GM18511 (cell line): ENCODE results near the gene NECAB2.

ENCODE experiments used
- ATAC-seq: cut with Tn5 transposase; IDR thresholded peaks from one replicate; pipeline ENCODE4 v1.9.1; 2021; ENCODE audit warnings: mild to moderate bottlenecking, moderate library complexity; ENCODE audit not compliant: unreplicated experiment

Gene NECAB2

DNA sequence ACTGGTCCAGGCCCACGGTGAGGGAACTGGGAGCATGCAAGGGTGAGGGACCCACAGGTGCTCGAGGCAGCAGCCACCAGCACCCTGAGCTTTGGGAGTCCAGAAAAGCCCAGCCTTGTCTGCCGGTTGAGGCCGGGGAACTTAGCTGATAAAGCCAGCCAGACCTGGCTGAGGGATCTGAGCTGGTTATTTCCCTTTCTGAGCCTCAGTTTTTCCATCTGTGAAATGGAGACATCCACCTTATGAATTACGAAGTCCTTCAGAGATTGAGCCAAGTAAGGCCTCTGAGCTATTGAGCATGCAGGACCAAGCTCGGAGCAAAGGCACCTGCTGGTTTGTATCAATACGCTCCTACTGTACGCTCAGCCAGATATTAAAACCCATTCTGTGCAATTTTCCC is 13.8 kb downstream of the NECAB2 start:
- no peak for ATAC-seq

DNA sequence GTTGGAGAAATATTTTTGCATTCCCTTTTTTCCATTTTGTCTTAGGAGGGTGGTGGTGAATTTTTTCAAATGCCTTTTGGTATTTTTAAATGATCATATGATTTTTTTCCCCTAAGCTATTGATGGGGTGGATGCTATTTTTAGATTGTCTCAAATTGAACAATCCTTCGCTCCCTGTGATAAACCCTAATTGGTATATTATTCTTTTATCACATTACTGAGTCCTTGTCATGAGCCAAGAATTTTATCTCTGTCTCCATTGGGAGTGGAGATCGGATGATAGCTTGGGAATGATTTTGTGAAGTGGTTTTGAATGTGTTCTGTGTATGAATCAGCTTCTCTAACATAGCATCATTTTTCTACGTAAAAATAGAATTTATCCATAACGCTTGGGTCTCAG is 15.4 kb downstream of the NECAB2 start:
- no peak for ATAC-seq

DNA sequence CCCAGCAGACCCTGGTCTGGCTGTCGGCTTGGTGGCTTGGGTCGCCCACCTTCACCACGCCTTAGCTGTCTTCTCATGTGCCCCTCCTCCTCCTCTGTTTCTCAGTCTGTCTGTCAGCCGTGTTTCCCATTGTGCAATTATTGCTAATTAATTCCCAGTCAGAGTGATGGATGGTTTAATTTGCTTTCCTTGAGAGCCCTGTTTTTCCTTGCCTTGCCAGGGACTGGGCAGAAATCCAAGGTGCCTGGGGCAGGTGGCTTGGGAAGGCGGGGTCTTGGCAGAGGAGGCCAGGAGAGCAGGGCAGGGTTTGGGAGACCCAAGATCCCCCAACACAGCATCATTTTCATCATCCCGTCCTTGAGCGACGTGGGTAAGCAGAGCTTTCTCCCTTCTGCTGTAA is 21.3 kb downstream of the NECAB2 start:
- no peak for ATAC-seq

DNA sequence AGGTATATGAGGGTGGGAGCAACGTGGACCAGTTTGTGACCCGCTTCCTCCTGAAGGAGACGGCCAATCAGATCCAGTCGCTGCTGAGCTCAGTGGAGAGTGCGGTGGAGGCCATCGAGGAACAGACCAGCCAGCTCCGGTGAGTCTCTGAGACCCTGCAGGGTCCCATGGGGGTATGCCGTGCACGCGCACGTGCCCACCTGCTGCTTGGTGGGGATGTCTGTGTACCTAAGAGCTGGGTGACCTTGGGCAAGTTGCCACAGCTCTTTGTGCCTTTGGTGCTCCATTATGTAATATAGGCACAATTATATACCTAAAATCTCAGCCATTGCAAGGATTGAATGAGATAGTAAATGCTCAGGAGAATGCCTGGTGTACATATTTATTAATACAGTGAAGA is 22.4 kb downstream of the NECAB2 start:
- ATAC-seq: no peak

DNA sequence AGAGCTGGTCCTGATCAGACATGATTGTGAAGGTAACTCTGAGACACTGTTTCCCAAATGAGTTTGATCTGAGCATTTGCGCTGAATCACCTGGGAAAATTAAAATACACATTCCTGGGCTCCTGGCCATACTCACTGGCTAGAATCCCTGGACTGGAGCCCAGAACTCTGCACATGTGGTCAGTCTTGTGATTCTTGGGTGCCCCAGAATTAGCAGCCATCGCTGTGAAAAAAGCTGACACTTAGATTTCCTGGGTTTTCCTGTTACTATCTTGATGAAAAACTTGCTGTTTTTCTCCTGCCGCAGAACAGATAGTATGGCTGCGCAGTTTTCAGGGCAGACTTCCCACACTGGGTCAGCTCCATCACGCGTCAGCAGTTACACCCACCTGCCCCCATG is 24.6 kb downstream of the NECAB2 start:
- ATAC-seq: no peak

DNA sequence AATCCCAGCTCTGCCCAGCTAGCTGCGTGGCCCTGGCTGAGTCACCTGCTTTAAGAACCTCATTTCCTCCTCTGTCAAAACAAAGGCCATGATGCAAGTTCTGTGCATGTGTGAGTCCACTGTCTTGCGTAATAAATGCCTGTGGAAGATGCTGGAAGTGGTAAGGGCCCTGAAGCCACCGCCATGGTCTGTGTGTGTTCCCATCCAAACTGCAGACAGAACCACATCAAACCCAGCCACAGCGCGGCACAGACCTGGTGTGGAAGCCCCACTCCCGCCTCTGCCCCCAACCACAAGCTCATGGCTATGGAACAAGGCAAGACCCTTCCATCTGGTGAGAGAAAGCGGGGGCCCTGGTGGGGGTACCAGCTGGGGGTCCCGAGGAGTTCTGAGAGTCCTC is 26.0 kb downstream of the NECAB2 start:
- no peak for ATAC-seq

DNA sequence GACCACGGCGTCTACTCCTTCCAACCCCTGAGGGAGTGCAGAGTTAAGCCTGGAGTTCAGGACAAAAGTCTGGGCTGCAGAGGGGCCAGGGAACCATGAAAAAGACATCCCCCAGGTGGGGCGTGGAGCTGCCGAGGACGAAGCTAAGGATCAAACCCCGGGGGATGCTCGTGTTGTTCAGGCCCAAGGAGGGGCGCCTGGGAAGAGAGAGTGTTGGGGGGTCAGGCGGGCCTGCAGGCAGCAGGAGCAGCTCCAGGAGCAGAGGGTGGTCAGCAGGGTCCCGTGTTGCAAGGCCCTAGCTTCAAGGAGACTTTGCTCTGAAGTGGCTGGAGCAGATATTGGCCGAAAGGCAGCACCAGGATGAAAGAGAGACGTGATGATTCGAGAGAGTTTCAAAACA is 26.7 kb downstream of the NECAB2 start:
- ATAC-seq: no peak

DNA sequence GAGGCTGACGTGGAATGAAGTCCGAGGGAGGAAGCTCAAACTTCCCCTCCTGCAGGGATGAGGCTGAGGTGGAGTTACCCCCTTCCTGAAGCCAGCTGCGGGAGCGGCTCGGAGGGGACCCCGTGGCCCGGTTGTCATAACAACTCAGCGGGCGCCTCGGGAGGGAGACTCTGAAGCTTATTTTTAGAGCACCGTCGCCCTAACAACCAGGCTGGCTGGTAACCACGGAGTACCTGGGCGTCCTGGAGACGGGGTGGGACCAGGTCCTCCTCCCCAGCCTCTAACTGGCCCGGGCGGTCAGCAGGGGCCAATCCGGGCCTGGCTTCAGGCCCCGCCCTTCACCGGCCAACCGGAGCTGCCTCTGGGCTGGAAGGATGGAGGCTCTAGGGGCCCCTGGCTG is 27.7 kb downstream of the NECAB2 start:
- no peak for ATAC-seq

DNA sequence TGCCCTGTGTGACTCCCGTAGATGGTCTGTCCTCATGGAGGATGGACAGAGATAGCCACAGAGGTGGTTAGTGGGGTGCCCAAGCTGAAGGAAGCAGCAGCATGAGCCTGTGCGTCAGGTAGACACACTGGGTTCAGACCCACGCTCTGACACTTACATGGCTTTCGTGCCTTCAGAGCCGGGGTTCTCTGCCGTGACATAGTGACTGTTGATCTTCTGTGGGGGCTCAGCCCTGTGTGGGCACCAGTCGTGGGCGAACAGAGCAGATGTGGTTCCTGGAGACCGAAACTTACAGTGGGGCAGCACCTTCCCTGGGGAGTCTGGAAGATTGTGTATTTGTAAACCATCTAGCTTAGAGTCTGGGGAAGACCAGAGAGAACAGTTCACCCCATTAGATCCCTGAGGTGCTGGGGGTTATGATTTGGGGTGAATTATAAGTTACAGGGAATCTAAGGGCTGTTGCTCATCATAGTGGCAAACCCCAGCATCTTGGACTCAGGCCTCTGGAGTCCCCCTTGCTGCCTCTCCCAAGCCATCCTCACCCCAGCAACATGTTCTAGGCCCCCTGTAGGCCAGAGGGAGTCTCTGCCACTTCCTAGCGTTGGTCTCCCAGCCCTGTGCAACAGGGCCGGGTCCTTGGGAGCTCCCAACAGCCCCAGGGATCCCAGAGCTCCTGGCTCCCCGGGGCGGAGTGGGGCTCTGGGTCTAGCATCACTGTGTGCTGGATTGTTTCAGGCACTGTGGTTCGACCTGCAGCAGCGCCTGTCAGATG is 28.6 kb downstream of the NECAB2 start:
- ATAC-seq: no peak

DNA sequence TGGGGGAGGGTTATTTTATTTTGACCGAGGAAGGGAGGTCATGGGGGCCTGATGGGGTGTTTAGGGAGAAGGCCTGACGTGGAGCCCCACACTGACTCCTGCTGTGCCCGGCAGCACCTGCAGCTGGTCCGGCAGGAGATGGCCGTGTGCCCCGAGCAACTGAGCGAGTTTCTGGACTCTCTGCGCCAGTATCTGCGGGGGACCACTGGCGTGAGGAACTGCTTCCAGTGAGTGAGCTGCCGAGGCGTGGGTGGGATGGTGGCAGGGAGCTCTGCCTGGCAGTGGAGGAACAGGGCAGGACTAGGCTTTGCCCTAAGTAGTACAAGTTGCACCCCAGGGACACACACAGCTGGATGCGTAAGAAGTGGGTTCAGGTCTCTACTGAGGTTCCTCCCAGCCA is 30.0 kb downstream of the NECAB2 start:
- ATAC-seq: no peak

DNA sequence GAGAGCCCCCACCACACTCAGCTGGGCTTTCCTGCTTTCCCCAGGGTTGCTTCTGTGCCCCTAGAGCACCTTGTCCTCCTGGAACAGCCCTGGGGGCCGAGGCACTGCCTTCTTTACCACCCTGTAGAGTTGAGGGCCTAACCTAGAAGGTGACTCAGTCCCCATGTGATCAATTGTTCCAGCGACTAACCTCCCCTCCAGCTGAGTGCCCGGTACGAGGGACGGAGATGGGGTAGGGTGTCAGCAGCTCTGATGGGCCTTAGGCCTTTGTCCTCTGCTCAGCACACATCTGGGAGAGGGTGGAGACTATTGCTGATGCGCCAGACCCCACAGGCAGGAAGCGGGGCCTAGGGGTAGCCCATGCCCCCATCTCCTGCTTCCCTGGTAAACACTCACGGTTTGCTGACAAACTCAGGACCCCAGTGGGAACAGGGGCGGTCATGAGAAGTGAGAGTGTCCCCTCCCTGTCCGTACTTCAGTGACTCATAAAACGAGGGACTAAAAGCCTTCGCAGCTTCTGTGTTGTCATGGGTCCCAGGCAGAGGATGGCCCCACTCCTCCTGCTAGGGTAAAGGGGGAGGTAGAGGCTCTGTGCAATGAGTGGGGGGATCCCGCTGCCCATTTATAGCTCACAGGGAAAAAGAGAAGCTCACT is 33.1 kb downstream of the NECAB2 start:
- no peak for ATAC-seq

DNA sequence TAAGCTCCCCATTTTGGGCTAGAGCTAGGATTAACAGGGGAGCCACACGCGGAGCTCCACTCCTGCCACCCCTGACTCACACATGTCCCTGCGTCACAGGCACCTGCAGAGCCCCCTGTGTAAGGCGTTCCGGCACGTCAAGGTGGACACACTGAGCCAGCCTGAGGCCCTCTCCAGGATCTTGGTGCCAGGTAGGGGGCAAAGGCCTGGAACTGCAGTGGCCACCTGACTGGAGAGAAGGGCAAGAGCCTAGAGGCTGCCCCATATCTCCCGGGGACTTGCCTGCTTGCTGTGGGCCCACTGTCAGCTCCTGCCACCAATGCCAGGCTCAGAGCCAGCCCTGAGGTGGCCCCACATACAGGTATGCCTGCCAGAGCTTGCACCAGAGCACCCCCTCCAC is 33.7 kb downstream of the NECAB2 start:
- no peak for ATAC-seq

DNA sequence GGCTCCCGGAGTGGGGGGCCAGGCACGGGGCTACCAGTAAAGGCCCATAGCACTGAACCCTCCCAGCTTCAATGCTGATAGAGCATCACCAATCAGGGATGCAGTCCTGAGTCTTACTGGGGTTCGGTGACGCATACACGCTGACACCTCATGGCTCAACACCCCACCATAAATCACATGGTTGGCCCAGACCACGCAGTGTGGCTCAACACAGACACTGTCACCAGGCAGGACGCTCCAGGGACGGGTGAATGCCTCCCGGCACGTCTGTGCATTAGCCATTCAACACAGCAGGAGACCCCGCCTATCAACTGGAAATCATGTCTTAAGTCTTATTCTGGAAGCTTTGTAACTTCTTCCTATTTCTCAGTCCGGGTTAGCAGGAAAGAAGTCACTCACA is 35.0 kb downstream of the NECAB2 start:
- ATAC-seq: no peak

DNA sequence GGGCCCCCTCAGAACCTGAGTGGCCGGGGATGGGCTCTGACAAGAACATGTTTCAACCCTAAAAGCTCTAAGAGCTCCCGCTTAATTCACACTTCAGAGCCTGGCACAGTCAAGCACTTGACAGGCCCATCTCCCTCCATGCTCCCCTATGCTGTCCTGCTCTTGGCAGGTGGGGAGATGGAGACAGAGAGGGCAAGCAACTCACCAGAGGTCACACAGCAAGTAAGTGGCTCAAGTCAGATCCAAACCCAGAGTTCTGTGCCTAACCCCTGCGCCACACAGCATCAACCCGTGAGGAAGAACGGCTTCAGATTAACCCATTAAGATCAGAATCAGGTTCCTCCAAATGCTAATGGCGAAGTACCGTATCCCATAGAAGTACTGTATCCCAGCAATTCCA is 36.4 kb downstream of the NECAB2 start:
- no peak for ATAC-seq

DNA sequence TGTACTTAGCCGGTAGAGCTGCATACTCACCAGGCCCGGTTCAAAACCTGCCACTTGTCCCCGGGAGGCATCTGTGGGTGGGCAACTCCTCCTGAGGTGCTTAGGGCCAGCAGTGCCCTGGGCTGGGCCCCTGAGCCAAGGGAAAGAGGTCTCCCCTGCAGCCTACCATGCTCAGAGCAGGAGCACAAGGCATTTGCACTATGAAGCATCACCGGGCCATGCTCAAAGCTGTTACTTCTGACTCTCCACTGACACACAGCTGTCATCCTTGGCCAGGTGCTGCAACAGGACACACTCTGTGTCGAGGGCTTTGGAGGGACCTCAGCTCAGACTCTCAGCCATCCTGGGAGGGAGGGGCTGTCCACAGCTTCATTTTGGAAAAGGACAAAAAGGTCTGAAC is 37.3 kb downstream of the NECAB2 start:
- ATAC-seq: no peak

DNA sequence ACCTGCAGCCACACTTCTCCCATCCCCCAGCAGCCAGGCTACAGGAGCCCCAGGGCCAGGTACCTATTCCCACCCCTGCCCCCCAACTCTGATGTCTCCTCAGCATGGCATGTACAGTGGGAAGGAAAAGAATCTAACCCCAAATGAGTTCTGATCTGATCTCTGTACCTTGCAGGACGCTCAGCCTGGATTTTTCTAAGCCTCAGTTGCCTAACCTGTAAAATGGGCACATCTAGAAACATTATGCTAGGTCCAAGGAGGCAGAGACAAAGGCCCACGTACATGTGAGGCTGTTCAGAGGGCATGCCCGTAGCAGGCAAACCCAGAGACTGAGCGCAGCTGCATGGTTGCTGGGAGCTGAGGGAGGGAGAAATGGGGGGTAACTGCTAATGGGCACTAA is 39.5 kb downstream of the NECAB2 start:
- ATAC-seq: no peak

DNA sequence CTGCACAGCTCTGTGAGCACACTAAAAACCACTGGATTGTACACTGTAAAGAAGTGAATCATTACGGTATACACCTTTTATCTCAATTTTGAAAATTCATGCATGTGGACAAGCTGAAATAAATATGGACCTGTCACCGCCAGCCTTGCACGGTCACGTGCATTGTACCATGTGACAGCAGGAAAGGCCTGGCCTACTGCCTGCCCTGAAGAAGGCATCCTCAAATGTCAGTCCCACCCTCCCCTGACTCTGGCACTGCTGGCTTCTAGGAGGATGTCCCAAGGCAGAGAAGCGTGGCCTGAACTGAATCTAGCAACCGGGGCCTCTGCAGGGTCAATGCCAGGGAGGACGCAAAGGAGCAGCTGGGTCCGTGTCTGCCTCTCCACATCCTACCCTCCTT is 39.9 kb downstream of the NECAB2 start:
- ATAC-seq: no peak

DNA sequence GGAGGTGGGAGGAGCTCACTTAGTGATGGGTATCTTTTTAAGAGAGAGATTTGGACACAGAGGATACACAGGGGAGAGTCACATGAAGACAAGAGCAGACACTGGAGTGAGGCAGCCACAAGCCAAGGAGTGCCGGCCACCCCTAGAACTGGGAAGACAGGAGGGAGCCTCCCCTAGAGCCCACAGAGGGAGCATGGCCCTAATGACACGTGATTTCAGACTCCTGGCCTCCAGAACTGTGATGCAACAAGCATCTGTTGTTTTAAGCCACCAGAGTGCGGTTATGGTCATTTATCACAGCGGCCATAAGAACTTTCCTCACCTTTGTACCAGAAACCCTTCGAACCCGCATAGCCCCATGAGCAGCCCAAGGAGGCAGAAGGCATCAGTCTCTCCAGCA is 41.2 kb downstream of the NECAB2 start:
- ATAC-seq: no peak

DNA sequence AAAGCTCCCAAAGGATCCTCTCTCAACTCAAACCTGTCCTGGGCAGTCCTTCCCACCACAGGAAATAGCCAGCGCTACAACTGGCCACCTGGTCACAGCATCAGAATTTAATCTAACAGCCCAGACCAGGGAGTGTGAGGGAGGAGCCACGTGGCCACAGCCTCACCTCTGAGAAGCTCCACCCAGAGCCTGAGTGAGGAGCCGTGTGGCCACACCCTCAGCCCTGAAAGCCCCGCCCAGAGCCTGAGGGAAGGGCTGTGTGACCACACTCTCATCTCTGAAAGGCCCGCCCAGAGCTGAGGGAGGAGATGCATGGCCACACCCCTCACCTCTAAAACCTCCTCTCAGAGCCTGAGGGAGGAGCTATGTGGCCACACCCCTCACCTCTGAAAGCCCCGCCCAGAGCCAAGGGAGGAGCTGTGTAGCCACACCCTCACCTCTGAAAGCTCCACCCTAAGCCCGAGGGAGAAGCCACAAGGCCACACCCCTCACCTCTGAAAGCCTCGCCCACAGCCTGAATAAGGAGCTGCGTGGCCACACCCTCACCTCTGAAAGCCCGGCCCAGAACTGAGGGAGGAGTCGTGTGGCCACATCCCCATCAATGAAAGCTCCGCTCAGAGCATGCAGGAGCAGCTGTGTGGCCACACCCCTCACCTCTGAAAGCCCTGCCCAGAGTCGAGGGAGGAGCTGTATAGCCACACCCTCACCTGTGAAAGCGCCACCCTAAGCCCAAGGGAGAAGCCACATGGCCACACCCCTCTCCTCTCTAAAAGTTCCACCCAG is 45.9 kb downstream of the NECAB2 start:
- peak; percentile 78 for ATAC-seq

DNA sequence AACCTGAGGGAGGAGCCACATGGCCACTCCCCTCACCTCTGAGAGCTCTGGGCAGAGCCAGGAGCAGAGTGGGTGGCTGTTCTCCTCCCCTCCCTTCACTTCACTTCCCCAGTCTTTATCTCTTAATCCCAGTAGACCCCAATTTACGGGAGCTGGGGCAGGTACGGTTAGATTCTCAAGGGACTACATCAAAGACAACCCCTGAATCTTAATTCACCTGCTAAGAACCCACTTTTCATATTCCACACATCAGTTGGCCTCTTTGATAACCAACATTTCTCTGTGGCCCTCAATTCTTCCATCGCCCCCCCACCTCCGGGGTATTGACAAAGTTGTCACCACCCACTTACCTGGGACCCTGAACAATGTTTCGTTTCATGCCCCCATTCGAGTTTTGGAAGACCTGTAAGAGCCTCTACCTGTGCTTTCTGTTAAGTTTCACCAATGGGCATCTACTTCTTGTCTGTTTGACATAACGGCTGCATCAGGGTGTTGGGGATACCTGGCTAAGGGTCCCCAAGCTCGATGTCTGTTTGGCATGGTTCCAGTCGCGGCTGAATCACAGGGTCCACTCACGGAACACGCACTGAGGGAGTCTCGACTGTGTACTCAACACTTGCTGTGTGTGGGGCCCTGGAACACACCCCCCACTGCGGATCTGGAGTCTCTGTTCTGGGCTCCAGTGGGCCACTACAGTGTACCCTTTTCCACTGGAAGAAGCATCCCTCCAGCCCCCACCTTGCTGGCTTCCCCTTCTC is 46.7 kb downstream of the NECAB2 start:
- ATAC-seq: no peak

DNA sequence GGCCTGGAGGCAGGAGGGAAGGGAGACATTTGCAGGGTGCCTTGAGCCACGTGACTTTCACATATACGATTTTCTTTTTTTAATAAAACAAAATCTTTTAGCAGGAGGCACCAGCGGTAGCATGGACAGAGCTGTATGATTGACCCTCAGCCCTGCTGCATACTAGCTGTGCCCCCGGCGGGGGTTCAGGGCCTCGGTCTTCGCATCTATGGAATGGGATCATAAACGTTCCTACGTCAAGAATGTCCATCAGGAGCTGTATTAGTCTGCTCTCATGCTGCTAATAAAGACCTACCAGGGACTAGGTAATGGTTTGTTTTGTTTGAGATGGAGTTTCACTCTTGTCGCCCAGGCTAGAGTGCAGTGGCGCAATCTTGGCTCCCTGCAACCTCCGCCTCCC is 47.4 kb downstream of the NECAB2 start:
- ATAC-seq: no peak
